Ishikawa (cell line): ENCODE measurements around the gene HSP90B1.

Experiments used
- CEBPB ChIP-seq: IDR thresholded peaks from 2 replicates; pipeline ENCODE4 v1.6.1; 2012
- CREB1 ChIP-seq: IDR thresholded peaks from 2 replicates; pipeline ENCODE4 v1.6.1; 2012; ENCODE audit warnings: low read depth
- MAX ChIP-seq: IDR thresholded peaks from 2 replicates; pipeline ENCODE4 v1.6.1; 2012
- NFIC ChIP-seq: IDR thresholded peaks from 2 replicates; pipeline ENCODE4 v1.6.1; 2012
- RAD21 ChIP-seq: IDR thresholded peaks from 2 replicates; pipeline ENCODE4 v1.6.1; 2012; ENCODE audit warnings: low read depth
- TAF1 ChIP-seq: IDR thresholded peaks from 2 replicates; pipeline ENCODE4 v1.6.1; 2012; ENCODE audit warnings: low read depth, mild to moderate bottlenecking
- TEAD4 ChIP-seq: IDR thresholded peaks from 2 replicates; pipeline ENCODE4 v1.6.1; 2012
- USF1 ChIP-seq: IDR thresholded peaks from 2 replicates; pipeline ENCODE4 v1.6.1; 2012

The HSP90B1 gene

GRCh38 chr12:103997286-103997900 lies 67.2 kb downstream of the HSP90B1 start:
- no peak for TF ChIP-seq TAF1
- TF ChIP-seq MAX, result no peak
- no peak for TF ChIP-seq TEAD4
- TF ChIP-seq NFIC, result no peak
- TF ChIP-seq CREB1, result no peak
- TF ChIP-seq USF1, result no peak
- no peak for TF ChIP-seq RAD21
- no peak for TF ChIP-seq CEBPB
